ENCODE data around the gene LHX2.

LHX2 gene

DNA sequence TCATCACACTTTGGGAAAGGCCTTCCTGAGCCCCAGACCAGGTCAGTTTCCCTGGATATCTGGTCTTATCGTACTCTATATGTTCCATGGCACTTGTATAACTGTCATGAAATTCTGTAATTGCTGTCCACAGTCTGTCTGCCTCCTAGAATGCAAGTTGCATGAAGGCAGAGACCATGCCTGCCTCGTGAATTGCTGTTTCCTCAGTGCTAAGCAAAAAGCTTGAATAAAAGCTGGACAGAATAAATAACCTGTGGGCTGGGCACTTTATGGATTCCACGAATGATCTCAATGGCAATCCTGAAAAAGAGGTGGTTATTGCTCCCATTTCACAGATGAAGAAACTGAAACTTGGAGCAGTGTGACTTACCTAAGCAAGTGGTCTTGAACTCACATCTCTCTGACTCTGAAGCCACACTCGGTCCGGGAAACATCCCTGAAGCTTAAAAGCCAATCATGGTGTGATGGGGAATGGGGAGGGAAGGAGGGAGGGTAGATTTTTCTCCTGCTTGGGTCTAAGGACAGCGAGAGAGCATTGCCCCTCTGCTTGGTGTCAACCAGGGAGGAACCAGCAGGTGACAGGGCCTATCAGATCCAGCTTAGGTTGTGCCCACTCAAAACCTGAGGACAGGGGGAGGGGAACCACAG, 13.2 kb upstream of the LHX2 start:
- intact Hi-C loops (cut with DNase I): no loop called here
- DNase-seq: no peak

- no peak for DNase-seq
- intact Hi-C loops (cut with DNase I): no loop called here
Observed at GRCh38 chr9:123998970-123999621, 12.5 kb upstream of the LHX2 start.

GRCh38 chr9:123999661-124000060, 11.9 kb upstream of the LHX2 start:
- no peak for DNase-seq
- intact Hi-C loops (cut with DNase I): no loop called here

- intact Hi-C loops (cut with DNase I): no loop called here
- DNase-seq: no peak
Observed at GRCh38 chr9:124000161-124000783, 11.3 kb upstream of the LHX2 start.

DNA sequence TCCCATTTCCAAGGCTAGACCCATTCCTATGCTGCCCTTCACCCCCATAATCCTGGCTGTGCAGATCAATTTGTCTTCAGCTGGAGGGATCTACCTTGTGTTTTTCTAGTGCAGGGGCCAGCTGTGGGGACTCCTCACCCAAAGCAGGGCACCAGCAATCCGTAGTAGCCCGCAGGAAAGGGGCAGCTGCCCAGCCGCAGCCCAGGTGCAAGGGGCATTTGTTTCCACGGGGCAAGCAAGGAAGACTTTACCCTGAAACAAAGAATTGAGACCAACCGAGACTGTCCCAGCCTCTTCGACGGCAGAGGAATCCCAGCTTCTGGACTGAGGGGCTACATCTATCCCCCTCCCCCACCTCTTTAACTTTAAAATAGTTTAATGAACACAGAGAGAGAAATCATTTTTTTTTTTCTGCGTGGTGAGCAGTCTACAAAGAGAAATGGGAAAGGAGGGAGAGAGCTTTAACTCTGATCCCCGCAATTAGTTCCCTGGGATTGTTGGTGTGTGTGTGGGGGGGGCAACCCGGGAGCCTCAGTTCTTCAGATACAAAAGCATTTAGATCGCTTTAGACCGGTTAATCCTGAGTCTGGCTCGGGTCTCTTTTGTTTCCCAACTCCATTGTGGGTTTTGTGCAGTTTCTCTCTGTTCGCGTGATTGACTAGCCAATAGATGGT, 10.6 kb upstream of the LHX2 start:
- no peak for DNase-seq
- intact Hi-C loops (cut with DNase I): no loop called here

DNA sequence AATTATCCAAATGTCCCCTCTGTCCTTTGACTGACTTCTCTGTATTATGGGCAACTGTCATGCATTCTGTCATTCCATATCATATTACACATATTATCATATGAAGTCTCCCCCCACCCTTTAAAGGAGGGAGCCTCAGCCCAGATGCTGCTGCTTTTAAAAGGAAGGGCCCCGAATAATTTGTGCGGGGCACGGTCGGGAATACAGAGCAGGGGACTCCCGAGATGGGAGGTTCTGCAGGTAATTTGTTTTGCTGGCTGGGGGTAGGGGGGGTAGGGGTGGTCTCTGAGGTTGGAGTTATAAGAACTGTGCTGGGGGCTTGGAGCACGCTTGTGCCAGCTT, 10.1 kb upstream of the LHX2 start:
- DNase-seq: no peak
- intact Hi-C loops (cut with DNase I): no loop called here

DNA sequence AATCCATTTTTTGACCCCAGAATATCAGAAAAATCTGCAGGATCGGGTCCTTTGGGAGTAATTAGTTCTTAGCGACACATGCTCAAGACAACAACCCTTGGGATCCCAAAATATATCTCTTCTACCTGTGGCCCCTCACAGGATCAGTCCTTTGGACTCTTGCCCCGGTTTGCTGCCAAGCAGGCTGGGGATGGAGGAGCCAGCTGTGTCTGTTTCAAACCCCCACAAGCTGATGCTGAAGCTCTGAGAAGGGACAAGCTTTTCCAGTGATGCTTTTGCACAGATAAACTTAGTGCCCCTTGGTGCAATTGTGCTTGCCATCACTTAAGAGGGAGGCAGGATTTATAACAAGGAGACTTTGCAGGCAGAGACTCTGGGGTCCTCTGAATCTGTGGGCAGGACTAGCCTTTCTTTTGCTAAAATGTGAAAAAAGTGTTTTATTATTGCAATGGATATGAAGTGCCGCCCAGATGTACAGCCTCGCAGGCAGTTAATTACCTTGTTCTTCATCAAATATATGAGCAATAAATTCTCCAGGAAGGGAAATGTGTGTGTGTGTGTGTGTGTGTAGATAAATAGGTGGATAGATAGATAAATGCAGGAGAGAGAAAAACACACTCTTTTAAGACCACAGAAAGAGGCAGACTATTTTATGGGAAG, 9.6 kb upstream of the LHX2 start:
- intact Hi-C loops (cut with DNase I): no loop called here
- DNase-seq: no peak

DNA sequence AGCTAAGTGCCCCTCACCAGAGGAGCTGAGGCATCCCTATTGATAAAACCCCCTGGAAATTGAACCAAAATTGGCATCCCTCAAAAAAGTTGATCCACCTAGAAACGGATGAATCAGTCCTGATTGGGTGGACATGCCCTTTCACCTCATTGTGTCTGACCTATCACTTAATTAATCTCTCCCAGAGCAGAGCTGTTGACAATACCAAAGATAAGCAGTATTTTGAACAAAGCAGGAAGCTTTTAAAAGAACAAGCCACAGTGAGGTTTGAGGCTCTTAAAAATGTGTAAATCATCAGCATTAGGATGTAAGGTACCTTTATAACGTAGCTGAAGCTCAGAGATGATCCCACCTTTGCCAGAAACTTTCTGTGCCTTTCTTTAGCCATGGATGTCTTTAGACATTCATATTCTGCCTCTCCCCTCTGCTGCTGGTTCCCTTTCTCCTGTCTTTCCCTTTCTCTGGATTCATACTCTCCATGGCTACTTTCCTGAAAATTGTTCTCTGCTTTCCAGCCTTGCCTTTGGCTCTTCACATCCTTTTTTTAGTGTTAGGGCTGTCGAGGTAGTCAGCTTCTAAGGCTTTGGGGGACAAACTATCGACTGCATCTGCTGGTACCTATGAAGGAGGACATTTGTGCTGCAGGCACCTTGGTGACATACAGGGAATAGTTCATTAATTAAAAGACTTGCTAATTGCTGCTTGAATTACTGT, 7.8 kb upstream of the LHX2 start:
- DNase-seq: no peak
- intact Hi-C loops (cut with DNase I): no loop called here

GRCh38 chr9:124004593-124004992, 7.0 kb upstream of the LHX2 start:
- intact Hi-C loops (cut with DNase I): no loop called here
- no peak for DNase-seq

DNA sequence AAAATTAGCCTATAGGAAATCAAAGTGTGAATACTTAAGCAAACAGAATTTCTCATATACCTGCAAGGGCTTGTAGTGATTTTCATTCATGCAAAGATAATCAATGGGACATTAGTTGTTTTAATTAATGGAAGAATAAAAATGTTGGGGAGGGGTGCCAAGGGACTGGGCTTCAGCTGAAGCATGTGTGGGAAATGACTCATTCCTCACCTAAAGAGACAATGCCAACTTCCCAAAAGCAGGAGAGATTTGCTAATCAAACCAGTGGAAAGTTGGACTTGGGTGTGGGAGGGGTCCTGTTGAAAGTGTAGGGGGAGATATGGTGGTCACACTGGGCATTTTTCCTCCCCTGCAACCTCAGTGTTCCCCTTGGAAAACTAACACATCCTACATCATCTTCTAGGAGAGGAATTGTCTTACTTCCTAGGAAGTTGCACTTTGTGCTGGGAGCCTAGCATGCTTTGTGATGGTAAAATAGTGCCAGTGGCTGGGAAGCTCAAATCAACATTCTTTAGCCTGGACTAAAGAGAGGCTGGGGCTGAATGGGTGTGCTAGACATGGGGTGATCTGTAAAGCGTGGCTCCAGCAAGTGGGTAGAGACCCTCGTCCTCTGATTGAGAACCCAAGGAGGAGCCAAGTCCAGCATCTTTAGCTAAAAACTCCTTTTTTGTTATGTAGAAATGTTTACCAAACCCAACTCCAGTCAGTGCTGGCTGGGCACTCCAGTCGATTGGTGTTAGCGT, 6.4 kb upstream of the LHX2 start:
- intact Hi-C loops (cut with DNase I): no loop called here

GRCh38 chr9:124006448-124007361, 4.9 kb upstream of the LHX2 start:
- intact Hi-C loops (cut with DNase I): no loop called here

More for the DNA sequence above, 6.4 kb upstream of the LHX2 start:
- no peak for DNase-seq

DNA sequence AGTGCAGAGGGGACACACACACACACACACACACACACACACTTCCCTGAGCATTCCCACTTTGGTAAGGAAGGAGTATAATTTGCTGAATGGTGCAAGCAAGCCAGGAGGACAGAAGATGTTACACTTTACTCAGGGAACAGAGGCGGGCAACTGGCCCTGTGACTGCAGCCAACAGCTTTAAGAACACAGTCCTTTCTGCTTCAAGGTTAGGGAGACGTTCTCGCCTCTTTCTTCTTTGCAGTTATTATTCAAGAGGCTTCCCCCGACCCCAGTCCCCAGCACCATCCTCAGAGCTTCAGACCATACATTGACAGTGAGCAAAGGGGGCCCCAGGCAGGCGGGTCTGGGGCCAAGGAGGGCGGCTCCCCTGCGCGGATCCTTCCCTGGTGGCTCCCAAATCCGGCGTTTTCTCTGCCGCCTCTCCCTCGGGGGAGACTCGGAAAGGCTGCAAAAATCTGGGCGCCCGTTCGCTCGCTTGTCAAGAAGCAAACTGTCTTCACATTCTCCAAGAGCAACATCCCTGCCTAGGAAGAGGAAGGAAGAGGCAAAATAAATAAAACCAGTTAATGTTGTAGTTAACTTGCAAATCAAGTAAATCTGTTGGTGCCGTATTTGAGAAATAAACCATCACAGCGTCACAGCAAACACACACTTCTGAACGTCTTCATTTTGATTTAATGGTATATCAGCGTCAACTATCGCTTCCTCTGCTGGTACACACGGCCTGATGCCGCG, 3.8 kb upstream of the LHX2 start:
- no peak for DNase-seq
- intact Hi-C loops (cut with DNase I): no loop called here

More at GRCh38 chr9:124006448-124007361, 4.9 kb upstream of the LHX2 start:
- DNase-seq: peak in 2 of 42 donors; percentile 29 to 33

GRCh38 chr9:124008303-124008693, 3.3 kb upstream of the LHX2 start:
- intact Hi-C loops (cut with DNase I): no loop called here
- no peak for DNase-seq

GRCh38 chr9:124008694-124009530, 2.7 kb upstream of the LHX2 start:
- DNase-seq: no peak
- intact Hi-C loops (cut with DNase I): no loop called here

GRCh38 chr9:124009531-124010217, 1.9 kb upstream of the LHX2 start:
- intact Hi-C loops (cut with DNase I): no loop called here
- no peak for DNase-seq
